A549 (cell line): Measurements from ENCODE around the gene ZNF638.

Source experiments
- RNF2 ChIP-seq: fragments of 200-600 bp; sonication (generic); IDR thresholded peaks from 2 replicates; pipeline ENCODE4 v1.6.1; 2016; ENCODE audit warnings: low read depth, mild to moderate bottlenecking, antibody characterized with exemption, moderate library complexity, borderline replicate concordance
- TF ChIP-seq, protein P1 (sequence below): fragments of >200 bp; sonication (Bioruptor Twin); formaldehyde crosslinking; IDR thresholded peaks from 3 replicates; pipeline ENCODE4 v1.5.1; 2016
- TF ChIP-seq, protein P2 (sequence below): fragments of 200-600 bp; sonication (generic); IDR thresholded peaks from 2 replicates; pipeline ENCODE4 v1.6.1; 2016; ENCODE audit warnings: antibody characterized with exemption, mild to moderate bottlenecking, moderate library complexity

DNA sequence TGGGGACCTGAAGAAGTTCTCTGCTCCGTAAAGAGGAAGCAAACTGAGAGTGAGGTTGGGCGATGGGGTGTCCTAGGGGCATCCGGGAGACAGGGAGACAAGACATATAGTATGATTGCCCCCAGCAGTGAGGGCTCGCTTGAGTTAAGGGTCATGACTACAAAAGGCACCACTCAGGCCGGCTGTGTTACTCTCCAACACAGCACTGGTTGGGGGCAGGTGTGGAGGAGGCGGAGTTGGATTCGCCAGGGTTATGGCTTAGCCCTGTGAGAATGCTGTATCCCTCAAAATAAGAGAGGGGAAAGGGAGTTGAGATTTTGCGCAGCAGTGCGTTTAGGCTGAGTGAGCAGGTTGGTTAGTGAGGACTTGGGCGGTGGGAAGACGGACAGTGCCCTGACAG, 133.8 kb downstream of the ZNF638 start:
- TF ChIP-seq, protein P1, sequence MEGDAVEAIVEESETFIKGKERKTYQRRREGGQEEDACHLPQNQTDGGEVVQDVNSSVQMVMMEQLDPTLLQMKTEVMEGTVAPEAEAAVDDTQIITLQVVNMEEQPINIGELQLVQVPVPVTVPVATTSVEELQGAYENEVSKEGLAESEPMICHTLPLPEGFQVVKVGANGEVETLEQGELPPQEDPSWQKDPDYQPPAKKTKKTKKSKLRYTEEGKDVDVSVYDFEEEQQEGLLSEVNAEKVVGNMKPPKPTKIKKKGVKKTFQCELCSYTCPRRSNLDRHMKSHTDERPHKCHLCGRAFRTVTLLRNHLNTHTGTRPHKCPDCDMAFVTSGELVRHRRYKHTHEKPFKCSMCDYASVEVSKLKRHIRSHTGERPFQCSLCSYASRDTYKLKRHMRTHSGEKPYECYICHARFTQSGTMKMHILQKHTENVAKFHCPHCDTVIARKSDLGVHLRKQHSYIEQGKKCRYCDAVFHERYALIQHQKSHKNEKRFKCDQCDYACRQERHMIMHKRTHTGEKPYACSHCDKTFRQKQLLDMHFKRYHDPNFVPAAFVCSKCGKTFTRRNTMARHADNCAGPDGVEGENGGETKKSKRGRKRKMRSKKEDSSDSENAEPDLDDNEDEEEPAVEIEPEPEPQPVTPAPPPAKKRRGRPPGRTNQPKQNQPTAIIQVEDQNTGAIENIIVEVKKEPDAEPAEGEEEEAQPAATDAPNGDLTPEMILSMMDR: no peak
- TF ChIP-seq, protein P2, sequence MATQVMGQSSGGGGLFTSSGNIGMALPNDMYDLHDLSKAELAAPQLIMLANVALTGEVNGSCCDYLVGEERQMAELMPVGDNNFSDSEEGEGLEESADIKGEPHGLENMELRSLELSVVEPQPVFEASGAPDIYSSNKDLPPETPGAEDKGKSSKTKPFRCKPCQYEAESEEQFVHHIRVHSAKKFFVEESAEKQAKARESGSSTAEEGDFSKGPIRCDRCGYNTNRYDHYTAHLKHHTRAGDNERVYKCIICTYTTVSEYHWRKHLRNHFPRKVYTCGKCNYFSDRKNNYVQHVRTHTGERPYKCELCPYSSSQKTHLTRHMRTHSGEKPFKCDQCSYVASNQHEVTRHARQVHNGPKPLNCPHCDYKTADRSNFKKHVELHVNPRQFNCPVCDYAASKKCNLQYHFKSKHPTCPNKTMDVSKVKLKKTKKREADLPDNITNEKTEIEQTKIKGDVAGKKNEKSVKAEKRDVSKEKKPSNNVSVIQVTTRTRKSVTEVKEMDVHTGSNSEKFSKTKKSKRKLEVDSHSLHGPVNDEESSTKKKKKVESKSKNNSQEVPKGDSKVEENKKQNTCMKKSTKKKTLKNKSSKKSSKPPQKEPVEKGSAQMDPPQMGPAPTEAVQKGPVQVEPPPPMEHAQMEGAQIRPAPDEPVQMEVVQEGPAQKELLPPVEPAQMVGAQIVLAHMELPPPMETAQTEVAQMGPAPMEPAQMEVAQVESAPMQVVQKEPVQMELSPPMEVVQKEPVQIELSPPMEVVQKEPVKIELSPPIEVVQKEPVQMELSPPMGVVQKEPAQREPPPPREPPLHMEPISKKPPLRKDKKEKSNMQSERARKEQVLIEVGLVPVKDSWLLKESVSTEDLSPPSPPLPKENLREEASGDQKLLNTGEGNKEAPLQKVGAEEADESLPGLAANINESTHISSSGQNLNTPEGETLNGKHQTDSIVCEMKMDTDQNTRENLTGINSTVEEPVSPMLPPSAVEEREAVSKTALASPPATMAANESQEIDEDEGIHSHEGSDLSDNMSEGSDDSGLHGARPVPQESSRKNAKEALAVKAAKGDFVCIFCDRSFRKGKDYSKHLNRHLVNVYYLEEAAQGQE: no peak
- no peak for TF ChIP-seq RNF2
